BLaER1 treated with 17β-estradiol and CSF1 and Interleukin-3, amounts not matched to agents 10 nM and 100 nM (cell line): Measurements from ENCODE around the gene ARID5B.
A peak's percentile ranks its signal among the peaks of the same experiment; 100 is the strongest.

ENCODE experiments used
- H3K27ac ChIP-seq, 11 experiments: shearing (Covaris generic); formaldehyde crosslinking; 2 replicates each; pipeline ENCODE4 v1.8.1; 2022
- H3K27me3 ChIP-seq, 11 experiments: shearing (Covaris generic); formaldehyde crosslinking; 2 replicates each; pipeline ENCODE4 v1.8.1; 2022
- H3K36me3 ChIP-seq, 11 experiments: shearing (Covaris generic); formaldehyde crosslinking; 2 replicates each; pipeline ENCODE4 v1.8.1; 2022
- H3K4me1 ChIP-seq, 10 experiments: shearing (Covaris generic); formaldehyde crosslinking; 2 replicates each; pipeline ENCODE4 v1.8.1; 2022
- H3K4me2 ChIP-seq, 11 experiments: shearing (Covaris generic); formaldehyde crosslinking; 2 replicates each; pipeline ENCODE4 v1.8.1; 2022
- H3K4me3 ChIP-seq, 10 experiments: shearing (Covaris generic); formaldehyde crosslinking; 2 replicates each; pipeline ENCODE4 v1.8.1; 2022
- H3K9ac ChIP-seq, 11 experiments: shearing (Covaris generic); formaldehyde crosslinking; 2 replicates each; pipeline ENCODE4 v1.8.1; 2022
- H3K9me3 ChIP-seq, 11 experiments: shearing (Covaris generic); formaldehyde crosslinking; replicated peaks in 1 of 11; 2 replicates each; pipeline ENCODE4 v1.8.1; 2022
- H4K20me1 ChIP-seq, 11 experiments: shearing (Covaris generic); formaldehyde crosslinking; 2 replicates each; pipeline ENCODE4 v1.8.1; 2022
- Cebpa-rat ChIP-seq, 11 experiments: shearing (Covaris generic); IDR thresholded peaks; 2 replicates each; pipeline ENCODE4 v1.8.1; 2022

The ARID5B gene

GRCh38 chr10:61919646-61920215 is 18.2 kb downstream of the ARID5B start:
- Histone ChIP-seq H3K4me3 (no peak overlapping the region), H3K9me3 (peaks cover 6 to 45% (median 13%) of the 10 kb centered on the region in 11 experiments; a peak in 19 of 22 replicates), H3K9ac (peak overlapping the region in 2 of 11 experiments; percentile 21 to 49; a peak in 1 of 22 replicates), H3K4me2 (peak overlapping the region in 3 of 11 experiments; percentile 28 to 73 (median 65); a peak in 3 of 22 replicates), H3K27me3 (no peaks in the 10 kb centered on the region), H3K4me1 (peaks cover 26 to 100% (median 41%) of the 10 kb centered on the region in 10 experiments; a peak in 19 of 20 replicates), H3K36me3 (peaks cover 93 to 100% (median 99%) of the 10 kb centered on the region in 11 experiments), H3K27ac (peak overlapping the region in 5 of 11 experiments; percentile 7 to 34 (median 16); a peak in 4 of 22 replicates), H4K20me1 (peaks cover 20 to 100% (median 93%) of the 10 kb centered on the region in 11 experiments)
- TF ChIP-seq Cebpa-rat (IDR thresholded peaks at IDR 0.05): no peak

- Histone ChIP-seq H3K36me3 (peaks cover 93 to 100% (median 99%) of the 10 kb centered on the region in 11 experiments), H4K20me1 (peaks cover 20 to 100% (median 89%) of the 10 kb centered on the region in 11 experiments), H3K4me2 (peak overlapping the region in 4 of 11 experiments; percentile 2 to 73 (median 42); a peak in 6 of 22 replicates), H3K27me3 (no peaks in the 10 kb centered on the region), H3K4me3 (no peak overlapping the region), H3K27ac (peak overlapping the region in 7 of 11 experiments; percentile 2 to 59 (median 33); a peak in 8 of 22 replicates), H3K4me1 (peaks cover 26 to 90% (median 36%) of the 10 kb centered on the region in 10 experiments; a peak in 19 of 20 replicates), H3K9ac (peak overlapping the region in 3 of 11 experiments; percentile 2 to 57 (median 42); a peak in 2 of 22 replicates), H3K9me3 (peaks cover 6 to 47% (median 24%) of the 10 kb centered on the region in 11 experiments; a peak in 21 of 22 replicates)
- no peak for TF ChIP-seq Cebpa-rat (IDR thresholded peaks at IDR 0.05)
Observed at GRCh38 chr10:61921143-61921542, 19.6 kb downstream of the ARID5B start.

DNA sequence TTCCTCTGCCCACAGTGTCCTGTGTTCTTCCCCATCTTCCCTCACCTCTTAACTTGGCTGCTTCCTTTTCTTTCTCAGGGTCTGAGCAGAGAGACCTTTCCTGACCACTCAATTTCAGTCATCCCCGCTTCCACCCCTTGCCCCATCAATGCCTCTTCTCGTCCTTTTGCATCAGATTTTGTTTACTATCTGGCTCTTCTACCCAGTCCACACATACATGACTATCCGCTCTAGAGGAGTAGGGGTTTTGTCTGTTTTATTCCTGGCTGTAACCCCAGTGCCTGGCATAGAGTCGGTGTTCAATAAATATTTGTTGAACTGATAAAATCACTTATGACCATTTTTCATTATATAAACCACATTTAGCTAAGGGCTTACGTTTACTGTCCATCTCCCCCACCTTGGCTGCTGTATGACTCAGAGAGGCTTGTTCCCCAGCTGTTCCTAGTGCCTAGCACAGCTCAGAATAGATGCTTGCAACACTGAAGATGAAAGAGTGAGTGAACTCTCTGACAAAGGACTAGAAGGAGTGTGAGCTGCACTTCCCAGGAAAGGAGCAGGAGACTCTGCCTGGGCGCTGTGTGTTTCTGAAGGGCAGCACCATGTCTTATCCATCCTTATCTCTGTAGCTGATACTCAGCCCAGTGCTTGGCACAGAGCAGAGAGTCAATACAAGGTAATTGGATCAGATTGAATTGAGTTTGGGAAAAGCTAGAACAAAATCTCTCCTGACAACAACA is 21.9 kb downstream of the ARID5B start:
- H3K36me3 ChIP-seq: peaks cover 93 to 100% (median 99%) of the 10 kb centered on the region in 11 experiments
- H4K20me1 ChIP-seq: peaks cover 15 to 100% (median 75%) of the 10 kb centered on the region in 11 experiments
- peak overlapping the region in 5 of 11 experiments; percentile 3 to 33 (median 11); a peak in 6 of 22 replicates for H3K27ac ChIP-seq
- TF ChIP-seq Cebpa-rat (IDR thresholded peaks at IDR 0.05): no peak
- no peak overlapping the region for H3K4me3 ChIP-seq
- no peak overlapping the region; a peak in 1 of 22 replicates for H3K9ac ChIP-seq
- peaks cover 14 to 79% (median 23%) of the 10 kb centered on the region in 10 experiments; a peak in 18 of 20 replicates for H3K4me1 ChIP-seq
- H3K27me3 ChIP-seq: no peaks in the 10 kb centered on the region
- peak overlapping the region in 4 of 11 experiments; percentile 5 to 73 (median 40); a peak in 6 of 22 replicates for H3K4me2 ChIP-seq
- H3K9me3 ChIP-seq: peaks cover 0 to 51% (median 37%) of the 10 kb centered on the region in 11 experiments; a peak in 19 of 22 replicates

- Histone ChIP-seq H3K27ac (peak overlapping the region in 4 of 11 experiments; percentile 3 to 33 (median 12); a peak in 4 of 22 replicates), H3K36me3 (peaks cover 93 to 100% (median 99%) of the 10 kb centered on the region in 11 experiments)
Observed at GRCh38 chr10:61923950-61924274, 22.4 kb downstream of the ARID5B start.

DNA sequence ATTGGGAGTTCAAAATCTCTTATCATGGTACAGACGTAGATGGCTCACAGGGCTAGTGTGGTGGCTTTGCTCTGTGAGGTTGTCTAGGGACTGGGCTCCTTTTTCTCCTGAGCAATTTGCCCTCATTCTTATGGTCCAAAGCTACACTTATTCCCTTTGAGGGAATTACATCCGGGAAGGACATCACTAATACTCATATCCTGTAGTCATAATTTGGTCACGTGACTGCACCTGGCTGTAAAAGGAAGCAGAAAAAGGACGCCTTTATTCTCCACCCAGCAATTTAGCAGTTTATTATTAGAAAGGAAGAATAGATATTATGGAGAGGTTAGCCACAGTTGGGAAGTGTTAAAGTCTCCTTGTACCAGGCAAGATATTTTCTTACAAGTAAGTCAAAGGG is 28.1 kb downstream of the ARID5B start:
- peaks cover 10 to 71% (median 16%) of the 10 kb centered on the region in 10 experiments for H3K4me1 ChIP-seq
- peaks cover 0 to 93% (median 89%) of the 10 kb centered on the region in 11 experiments; a peak in 20 of 22 replicates for H3K9me3 ChIP-seq
- no peak overlapping the region for H3K9ac ChIP-seq
- H3K27me3 ChIP-seq: no peaks in the 10 kb centered on the region
- TF ChIP-seq Cebpa-rat (IDR thresholded peaks at IDR 0.05): no peak
- peaks cover 90 to 100% (median 97%) of the 10 kb centered on the region in 11 experiments for H3K36me3 ChIP-seq
- H4K20me1 ChIP-seq: peaks cover 0 to 57% (median 21%) of the 10 kb centered on the region in 11 experiments; a peak in 14 of 22 replicates
- H3K27ac ChIP-seq: peak overlapping the region in 2 of 11 experiments; percentile 4 to 13; a peak in 1 of 22 replicates
- H3K4me3 ChIP-seq: no peak overlapping the region; a peak in 1 of 20 replicates
- H3K4me2 ChIP-seq: 0 out of 22 replicates have a peak overlapping the region, but pooled peaks of 1 of the 11 experiments have one; percentile 19

More at GRCh38 chr10:61923950-61924274, 22.4 kb downstream of the ARID5B start:
- H3K4me3 ChIP-seq: no peak overlapping the region
- peak overlapping the region in 3 of 11 experiments; percentile 5 to 73 (median 65); a peak in 4 of 22 replicates for H3K4me2 ChIP-seq
- TF ChIP-seq Cebpa-rat (IDR thresholded peaks at IDR 0.05): no peak
- H3K27me3 ChIP-seq: no peaks in the 10 kb centered on the region
- no peak overlapping the region for H3K9ac ChIP-seq
- H3K4me1 ChIP-seq: peaks cover 11 to 79% (median 19%) of the 10 kb centered on the region in 10 experiments; a peak in 18 of 20 replicates
- H3K9me3 ChIP-seq: peaks cover 0 to 56% (median 43%) of the 10 kb centered on the region in 11 experiments; a peak in 18 of 22 replicates
- H4K20me1 ChIP-seq: peaks cover 15 to 100% (median 69%) of the 10 kb centered on the region in 11 experiments

GRCh38 chr10:61931620-61932332 is 30.3 kb downstream of the ARID5B start:
- Histone ChIP-seq H4K20me1 (peaks cover 0 to 35% (median 8%) of the 10 kb centered on the region in 11 experiments; a peak in 9 of 22 replicates), H3K4me2 (peak overlapping the region in 3 of 11 experiments; percentile 62 to 81 (median 74); a peak in 4 of 22 replicates), H3K4me3 (no peak overlapping the region), H3K27ac (peak overlapping the region in 4 of 11 experiments; percentile 28 to 98 (median 67); a peak in 3 of 22 replicates), H3K4me1 (peaks cover 29 to 87% (median 35%) of the 10 kb centered on the region in 10 experiments), H3K27me3 (no peaks in the 10 kb centered on the region), H3K9ac (no peak overlapping the region), H3K36me3 (peaks cover 73 to 100% (median 82%) of the 10 kb centered on the region in 11 experiments), H3K9me3 (peaks cover 0 to 72% (median 69%) of the 10 kb centered on the region in 11 experiments; a peak in 20 of 22 replicates)
- TF ChIP-seq Cebpa-rat (IDR thresholded peaks at IDR 0.05): no peak

GRCh38 chr10:61933859-61934555 is 32.5 kb downstream of the ARID5B start:
- TF ChIP-seq Cebpa-rat (IDR thresholded peaks at IDR 0.05): no peak
- H3K9me3 ChIP-seq: peaks cover 0 to 49% (median 47%) of the 10 kb centered on the region in 11 experiments; a peak in 20 of 22 replicates
- peaks cover 52 to 92% (median 57%) of the 10 kb centered on the region in 10 experiments for H3K4me1 ChIP-seq
- peak overlapping the region; percentile 8 to 84 (median 53) for H3K4me2 ChIP-seq
- H3K4me3 ChIP-seq: no peak overlapping the region; a peak in 1 of 20 replicates
- H3K27me3 ChIP-seq: no peaks in the 10 kb centered on the region
- H4K20me1 ChIP-seq: peaks cover 0 to 13% (median 0%) of the 10 kb centered on the region in 11 experiments; a peak in 4 of 22 replicates
- peak overlapping the region in 10 of 11 experiments; percentile 7 to 89 (median 46); a peak in 16 of 22 replicates for H3K9ac ChIP-seq
- H3K36me3 ChIP-seq: peaks cover 50 to 82% (median 65%) of the 10 kb centered on the region in 11 experiments
- peak overlapping the region; percentile 50 to 98 (median 68) for H3K27ac ChIP-seq
